CD4-positive, alpha-beta T cell treated with Interleukin-6 at 100 ng/mL for 8 hours (primary cell): ENCODE measurements around the gene NHLH1.

Source experiments
- DNase-seq: peaks from one replicate; pipeline ENCODE4 v3.0.0-alpha.2; 2020; ENCODE audit warnings: mixed read lengths, low spot score

NHLH1 gene

GRCh38 chr1:160412028-160412362, 45.1 kb downstream of the NHLH1 start:
- no peak for DNase-seq

- DNase-seq = no peak
Measured at GRCh38 chr1:160413716-160414115, 46.8 kb downstream of the NHLH1 start.

- DNase-seq = no peak
Measured at GRCh38 chr1:160414881-160415280, 48.0 kb downstream of the NHLH1 start.

GRCh38 chr1:160415696-160416290, 48.9 kb downstream of the NHLH1 start:
- no peak for DNase-seq

GRCh38 chr1:160416369-160416768, 49.5 kb downstream of the NHLH1 start:
- DNase-seq = no peak

GRCh38 chr1:160418483-160418882, 51.6 kb downstream of the NHLH1 start:
- DNase-seq = no peak

GRCh38 chr1:160419150-160419837, 52.4 kb downstream of the NHLH1 start:
- DNase-seq = no peak

GRCh38 chr1:160419838-160420169, 52.9 kb downstream of the NHLH1 start:
- no peak for DNase-seq

- DNase-seq = no peak
Measured at GRCh38 chr1:160420881-160421842, 54.3 kb downstream of the NHLH1 start.

- no peak for DNase-seq
Measured at GRCh38 chr1:160421881-160422280, 55.0 kb downstream of the NHLH1 start.
